ENCODE data around the gene ASCC3. TPM values are rescaled to one million over a fixed set of nuclear protein-coding genes. Genes with fewer than 3 reads are reported as not detected.

ASCC3 gene
- total and polyA plus RNA-seq, 2 experiments from 2014 or later: 49.1 to 60.2 TPM

DNA sequence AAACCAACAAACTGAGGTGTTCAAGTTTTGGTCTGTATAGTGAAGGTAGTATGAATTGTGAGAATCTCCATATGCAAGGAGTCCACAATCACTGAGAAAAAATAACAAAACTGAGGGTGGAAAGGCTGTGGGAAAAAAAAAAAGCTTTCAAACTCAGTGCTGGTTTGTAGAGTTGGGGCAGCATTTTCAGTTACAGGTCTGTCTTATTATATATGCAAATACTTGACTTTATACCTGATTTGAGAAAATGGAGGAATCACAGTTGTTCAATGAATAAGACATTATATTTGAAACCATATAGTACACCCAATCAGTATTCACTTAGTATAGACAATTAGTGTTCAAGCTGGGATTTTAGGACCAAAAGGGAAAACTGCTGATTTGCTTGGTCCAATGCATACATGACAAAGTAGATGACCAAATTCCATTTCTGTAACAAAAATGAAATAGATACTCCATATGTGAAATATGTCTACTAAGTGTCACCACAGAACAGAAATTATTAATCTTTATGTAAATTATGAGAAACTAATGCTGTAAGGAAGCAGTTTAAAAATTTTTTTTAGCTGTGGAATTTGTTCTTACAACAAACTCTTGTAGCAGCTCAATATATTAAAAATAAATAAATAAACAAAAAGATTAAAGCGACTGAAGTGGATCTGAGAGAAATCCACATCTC, 187.7 kb downstream of the ASCC3 start:
- DNase-seq: no peak
- Histone ChIP-seq H3K9me3 (ENCODE audit: low read depth) (no peaks in the 10 kb centered on the region), H3K4me2 (ENCODE audit: unreplicated experiment) (no peak overlapping the region), H3K27ac (no peak overlapping the region), H3K27me3 (replicated peaks; ENCODE audit: insufficient read depth) (no peaks in the 10 kb centered on the region), H4K20me1 (ENCODE audit: insufficient read depth) (no peaks in the 10 kb centered on the region), H3K9me2 (ENCODE audit: insufficient read depth) (peaks cover 4% of the 10 kb centered on the region; the same call in 1 of the 2 replicates), H3K4me1 (ENCODE audit: insufficient read depth) (no peaks in the 10 kb centered on the region), H3F3A (ENCODE audit: insufficient read depth) (no peaks in the 10 kb centered on the region), H3K9ac (no peak overlapping the region), H3K4me3 (no peak overlapping the region), H3K79me2 (ENCODE audit: insufficient read depth) (no peaks in the 10 kb centered on the region), H2AFZ (no peak overlapping the region), H3K36me3 (ENCODE audit: low read depth) (no peaks in the 10 kb centered on the region)
- no peak for TF ChIP-seq EZH2 (IDR thresholded peaks at IDR 0.05; ENCODE audit: insufficient read depth, poor library complexity, severe bottlenecking)
- TF ChIP-seq EZH2phosphoT487 (IDR thresholded peaks at IDR 0.05; ENCODE audit: insufficient read depth, low read depth): no peak
- in situ Hi-C loops (cut with MboI): no loop called here
- 87 to 90% methylated on average over 1 of the region's 1 CpG for WGBS, 2 experiments (ENCODE audit: low coverage in 1 of 2, low lambda C conversion rate in 2 of 2, missing lambda C conversion rate in 2 of 2)

DNA sequence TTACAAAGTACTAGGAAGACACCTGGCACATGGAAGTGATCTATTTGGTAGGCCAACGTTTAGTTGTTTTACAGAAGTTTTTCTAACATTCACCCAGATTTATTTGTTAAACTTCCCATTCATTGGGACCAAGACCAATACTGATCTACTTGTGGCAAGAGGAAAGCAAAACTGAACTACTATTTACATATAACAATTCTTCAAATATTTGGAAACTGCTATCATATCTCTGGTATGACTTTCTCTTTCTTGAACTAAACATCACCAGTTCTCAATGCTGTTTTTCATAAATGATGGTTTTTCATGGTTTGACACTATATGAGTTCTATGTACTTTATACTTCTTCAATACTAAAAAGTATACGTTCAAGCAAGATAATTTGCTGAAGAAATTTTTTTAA, 189.2 kb downstream of the ASCC3 start:
- Histone ChIP-seq H3K36me3 (ENCODE audit: low read depth) (no peaks in the 10 kb centered on the region), H3K9me2 (ENCODE audit: insufficient read depth) (peaks cover 4% of the 10 kb centered on the region; the same call in 1 of the 2 replicates), H3K27me3 (replicated peaks; ENCODE audit: insufficient read depth) (no peaks in the 10 kb centered on the region), H3K79me2 (ENCODE audit: insufficient read depth) (no peaks in the 10 kb centered on the region), H3K4me3 (no peak overlapping the region), H3F3A (ENCODE audit: insufficient read depth) (no peaks in the 10 kb centered on the region), H3K4me1 (ENCODE audit: insufficient read depth) (no peaks in the 10 kb centered on the region), H3K9me3 (ENCODE audit: low read depth) (no peaks in the 10 kb centered on the region), H3K27ac (no peak overlapping the region), H4K20me1 (ENCODE audit: insufficient read depth) (no peaks in the 10 kb centered on the region), H3K9ac (no peak overlapping the region), H2AFZ (no peak overlapping the region), H3K4me2 (ENCODE audit: unreplicated experiment) (no peak overlapping the region)
- no peak for TF ChIP-seq EZH2 (IDR thresholded peaks at IDR 0.05; ENCODE audit: insufficient read depth, poor library complexity, severe bottlenecking)
- no peak for TF ChIP-seq EZH2phosphoT487 (IDR thresholded peaks at IDR 0.05; ENCODE audit: insufficient read depth, low read depth)
- DNase-seq: no peak
- in situ Hi-C loops (cut with MboI): no loop called here
- WGBS, 2 experiments (ENCODE audit: low coverage in 1 of 2, low lambda C conversion rate in 2 of 2, missing lambda C conversion rate in 2 of 2): 71 to 75% methylated on average over 2 of the region's 2 CpGs

DNA sequence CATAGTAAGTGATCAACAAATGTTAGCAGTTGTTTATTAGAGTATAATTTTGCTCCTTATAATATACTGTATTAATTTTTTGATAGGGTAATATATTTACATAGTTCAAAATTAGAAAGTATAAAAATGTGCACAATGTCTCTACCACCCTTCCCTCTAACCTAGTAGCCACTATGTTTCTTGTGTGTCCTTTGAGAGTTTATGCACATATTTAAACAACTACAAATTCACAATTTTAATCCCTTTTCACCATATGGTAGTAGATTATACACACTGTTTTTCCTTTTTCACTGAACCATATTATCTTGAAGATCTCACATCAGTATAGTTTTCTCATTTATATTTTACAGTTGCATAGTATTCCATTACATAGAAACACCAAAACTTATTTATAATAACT, 194.9 kb downstream of the ASCC3 start:
- no peak overlapping the region for H3K4me2 ChIP-seq (ENCODE audit: unreplicated experiment)
- no peak overlapping the region for H3K9ac ChIP-seq
- peaks cover 4% of the 10 kb centered on the region; the same call in 1 of the 2 replicates for H3K9me2 ChIP-seq (ENCODE audit: insufficient read depth)
- no peak overlapping the region for H3K4me3 ChIP-seq
- no peaks in the 10 kb centered on the region for H3K27me3 ChIP-seq (replicated peaks; ENCODE audit: insufficient read depth)
- H2AFZ ChIP-seq: no peak overlapping the region
- H3F3A ChIP-seq (ENCODE audit: insufficient read depth): no peaks in the 10 kb centered on the region
- DNase-seq: no peak
- in situ Hi-C loops (cut with MboI): no loop called here
- H3K9me3 ChIP-seq (ENCODE audit: low read depth): no peaks in the 10 kb centered on the region
- H3K4me1 ChIP-seq (ENCODE audit: insufficient read depth): peaks cover 6% of the 10 kb centered on the region; the same call in 1 of the 2 replicates
- no peaks in the 10 kb centered on the region for H3K79me2 ChIP-seq (ENCODE audit: insufficient read depth)
- H3K27ac ChIP-seq: no peak overlapping the region
- no peaks in the 10 kb centered on the region; the same call in 1 of the 2 replicates for H3K36me3 ChIP-seq (ENCODE audit: low read depth)
- H4K20me1 ChIP-seq (ENCODE audit: insufficient read depth): no peaks in the 10 kb centered on the region
- no peak for TF ChIP-seq EZH2phosphoT487 (IDR thresholded peaks at IDR 0.05; ENCODE audit: insufficient read depth, low read depth)
- TF ChIP-seq EZH2 (IDR thresholded peaks at IDR 0.05; ENCODE audit: insufficient read depth, poor library complexity, severe bottlenecking): no peak

DNA sequence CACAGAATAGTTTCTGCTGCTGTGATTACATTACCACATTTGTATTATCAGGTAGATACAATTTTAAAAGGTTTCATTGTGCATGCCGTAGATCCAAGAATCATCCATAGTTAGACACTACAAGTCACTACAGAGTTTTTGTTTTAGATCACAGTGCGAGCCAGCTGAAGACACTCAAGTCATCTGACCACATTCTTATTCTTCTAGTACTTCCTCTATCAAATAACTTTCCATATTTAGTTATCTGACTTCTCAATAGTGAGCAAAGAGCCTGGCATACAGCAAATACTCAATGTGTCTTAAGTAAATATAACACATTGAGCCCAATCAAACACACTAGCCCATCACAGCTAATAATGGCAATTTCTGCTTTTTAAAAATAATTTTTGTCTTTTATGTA, 195.4 kb downstream of the ASCC3 start:
- H3K4me1 ChIP-seq (ENCODE audit: insufficient read depth): peaks cover 6% of the 10 kb centered on the region; the same call in 1 of the 2 replicates
- H3K79me2 ChIP-seq (ENCODE audit: insufficient read depth): no peaks in the 10 kb centered on the region
- H3K9me2 ChIP-seq (ENCODE audit: insufficient read depth): peaks cover 4% of the 10 kb centered on the region; the same call in 1 of the 2 replicates
- H3K36me3 ChIP-seq (ENCODE audit: low read depth): no peaks in the 10 kb centered on the region; the same call in 1 of the 2 replicates
- no peak overlapping the region for H3K4me3 ChIP-seq
- H3K9me3 ChIP-seq (ENCODE audit: low read depth): no peaks in the 10 kb centered on the region
- no peak overlapping the region for H3K9ac ChIP-seq
- WGBS, 2 experiments (ENCODE audit: low coverage in 1 of 2, low lambda C conversion rate in 2 of 2, missing lambda C conversion rate in 2 of 2): 97 to 100% methylated on average over 2 of the region's 2 CpGs
- H3K4me2 ChIP-seq (ENCODE audit: unreplicated experiment): no peak overlapping the region
- no peaks in the 10 kb centered on the region for H3F3A ChIP-seq (ENCODE audit: insufficient read depth)
- DNase-seq: no peak
- H3K27ac ChIP-seq: no peak overlapping the region
- in situ Hi-C loops (cut with MboI): no loop called here
- no peaks in the 10 kb centered on the region for H3K27me3 ChIP-seq (replicated peaks; ENCODE audit: insufficient read depth)
- H4K20me1 ChIP-seq (ENCODE audit: insufficient read depth): no peaks in the 10 kb centered on the region
- no peak overlapping the region for H2AFZ ChIP-seq
- no peak for TF ChIP-seq EZH2 (IDR thresholded peaks at IDR 0.05; ENCODE audit: insufficient read depth, poor library complexity, severe bottlenecking)
- no peak for TF ChIP-seq EZH2phosphoT487 (IDR thresholded peaks at IDR 0.05; ENCODE audit: insufficient read depth, low read depth)

Data from GM23248 (cell line).